Measurements from ENCODE around the gene PPBP.

- TF ChIP-seq CTCF (IDR thresholded peaks at IDR 0.05) (no peak), POLR2A (IDR thresholded peaks at IDR 0.05) (no peak)
These were observed 30.1 kb upstream of the PPBP start for GRCh38 chr4:74018116-74018515.

All from body of pancreas (tissue), 4 donors.